Hepatocyte (in vitro differentiated cells): Measurements from ENCODE around the gene NXNL1. TPM values are rescaled to one million over a fixed set of nuclear protein-coding genes. Genes with fewer than 3 reads are reported as not detected.

Source experiments
- DNase-seq: peaks from one replicate; pipeline ENCODE4 v3.0.0-alpha.2; 2016; ENCODE audit warnings: low spot score
- H2AFZ ChIP-seq: fragments of 200-600 bp; sonication (generic); 2 replicates; pipeline ENCODE4 v1.6.0; 2016; ENCODE audit warnings: antibody characterized with exemption, mild to moderate bottlenecking
- H3K27ac ChIP-seq: fragments of 200-600 bp; sonication (generic); 2 replicates; pipeline ENCODE4 v1.5.1; 2016; ENCODE audit warnings: mild to moderate bottlenecking
- H3K27me3 ChIP-seq: fragments of 200-600 bp; sonication (generic); 2 replicates; pipeline ENCODE4 v1.6.1; 2016
- H3K36me3 ChIP-seq: fragments of 200-600 bp; sonication (generic); replicated peaks from 2 replicates; pipeline ENCODE4 v1.5.1; 2016; ENCODE audit warnings: low read depth; ENCODE audit not compliant: insufficient read depth
- H3K4me1 ChIP-seq: fragments of 200-600 bp; sonication (generic); 2 replicates; pipeline ENCODE4 v1.5.1; 2016; ENCODE audit warnings: mild to moderate bottlenecking, moderate library complexity; ENCODE audit not compliant: insufficient read depth
- H3K4me2 ChIP-seq: fragments of 200-600 bp; sonication (generic); 2 replicates; pipeline ENCODE4 v1.6.0; 2016
- H3K4me3 ChIP-seq: fragments of 200-600 bp; sonication (generic); 2 replicates; pipeline ENCODE4 v1.5.1; 2016; ENCODE audit warnings: mild to moderate bottlenecking
- H3K79me2 ChIP-seq: fragments of 200-600 bp; sonication (generic); 2 replicates; pipeline ENCODE4 v1.6.0; 2017; ENCODE audit warnings: mild to moderate bottlenecking
- H3K9me2 ChIP-seq: fragments of 200-600 bp; sonication (generic); replicated peaks from 2 replicates; pipeline ENCODE4 v1.6.0; 2017; ENCODE audit warnings: mild to moderate bottlenecking; ENCODE audit not compliant: insufficient read depth
- H3K9me3 ChIP-seq: fragments of 200-600 bp; sonication (generic); 2 replicates; pipeline ENCODE4 v1.5.1; 2016; ENCODE audit warnings: low read depth, mild to moderate bottlenecking
- H4K20me1 ChIP-seq: fragments of 200-600 bp; sonication (generic); 2 replicates; pipeline ENCODE4 v1.6.0; 2016; ENCODE audit warnings: mild to moderate bottlenecking; ENCODE audit not compliant: insufficient read depth, poor library complexity, severe bottlenecking
- CTCF ChIP-seq: fragments of 200-600 bp; sonication (generic); IDR thresholded peaks from 2 replicates; pipeline ENCODE4 v1.5.1; 2016; ENCODE audit warnings: antibody characterized with exemption, mild to moderate bottlenecking; ENCODE audit not compliant: poor library complexity
- EZH2 ChIP-seq: fragments of 200-600 bp; sonication (generic); IDR thresholded peaks from 2 replicates; pipeline ENCODE4 v1.6.1; 2016; ENCODE audit warnings: antibody characterized with exemption, mild to moderate bottlenecking, borderline replicate concordance
- EZH2phosphoT487 ChIP-seq: fragments of 200-600 bp; sonication (generic); IDR thresholded peaks from one replicate; pipeline ENCODE4 v1.6.1; 2018; ENCODE audit warnings: antibody characterized with exemption, mild to moderate bottlenecking, low read depth, moderate library complexity; ENCODE audit not compliant: unreplicated experiment, severe bottlenecking
- WGBS: methylation state at CpG from one replicate; pipeline ENCODE4 v1.1.6; 2016; ENCODE audit warnings: low lambda C conversion rate; ENCODE audit errors: missing lambda C conversion rate; 5-methylcytosine and 5-hydroxymethylcytosine counted together
- polyA plus RNA-seq: library from polyadenylated mRNA; unstranded; fragments of >200 nt; fragmentation: Nextera tagmentation; extraction: Ambion mirVana; gene quantifications from 2 replicates; pipeline ENCODE4 v1.2.1, GENCODE V29; 2016
- total RNA-seq: library from RNA; depleted of rRNA; stranded (reverse); fragments of >200 nt; gene quantifications from 2 replicates; pipeline ENCODE4 v1.2.3, GENCODE V29; 2014

Gene NXNL1
- total and polyA plus RNA-seq, 2 experiments from 2014 or later = not detected

- H3K9me2 ChIP-seq = no peaks in the 10 kb centered on the region
- peaks cover 6% of the 10 kb centered on the region for H3K4me1 ChIP-seq
- H3K4me2 ChIP-seq = no peak overlapping the region
- WGBS = 95% methylated on average over 20 of the region's 20 CpGs
- no peak overlapping the region for H3K4me3 ChIP-seq
- no peaks in the 10 kb centered on the region for H3K36me3 ChIP-seq
- H4K20me1 ChIP-seq = no peaks in the 10 kb centered on the region
- no peaks in the 10 kb centered on the region for H3K27me3 ChIP-seq
- no peaks in the 10 kb centered on the region for H3K9me3 ChIP-seq
- TF ChIP-seq EZH2 = no peak
- no peak for TF ChIP-seq EZH2phosphoT487
- no peak for TF ChIP-seq CTCF
- H3K27ac ChIP-seq = no peak overlapping the region
- H3K79me2 ChIP-seq = peaks cover 2% of the 10 kb centered on the region
- no peak for DNase-seq
- H2AFZ ChIP-seq = no peak overlapping the region
Measured at GRCh38 chr19:17423429-17424208, 37.1 kb downstream of the NXNL1 start.

- Histone ChIP-seq H3K4me2 (no peak overlapping the region), H3K36me3 (no peaks in the 10 kb centered on the region), H3K27me3 (no peaks in the 10 kb centered on the region), H4K20me1 (no peaks in the 10 kb centered on the region), H3K27ac (no peak overlapping the region), H3K79me2 (peaks cover 2% of the 10 kb centered on the region), H3K9me2 (no peaks in the 10 kb centered on the region), H2AFZ (no peak overlapping the region), H3K4me3 (no peak overlapping the region), H3K9me3 (no peaks in the 10 kb centered on the region), H3K4me1 (peaks cover 6% of the 10 kb centered on the region)
- DNase-seq = no peak
- TF ChIP-seq EZH2 (no peak), EZH2phosphoT487 (no peak), CTCF (no peak)
- 96% methylated on average over 4 of the region's 4 CpGs for WGBS
Measured at GRCh38 chr19:17421942-17422341, 38.8 kb downstream of the NXNL1 start.

- peak; percentile 46 for DNase-seq
- Histone ChIP-seq H3K27ac (no peak overlapping the region), H3K4me2 (peak overlapping the region; percentile 95), H3K9me2 (no peaks in the 10 kb centered on the region), H3K36me3 (no peaks in the 10 kb centered on the region), H3K27me3 (no peaks in the 10 kb centered on the region), H4K20me1 (no peaks in the 10 kb centered on the region), H2AFZ (peak overlapping the region; percentile 80), H3K4me1 (peaks cover 7% of the 10 kb centered on the region), H3K79me2 (peaks cover 2% of the 10 kb centered on the region), H3K9me3 (no peaks in the 10 kb centered on the region), H3K4me3 (peak overlapping the region; percentile 65)
- peak; percentile 23 for TF ChIP-seq CTCF
- TF ChIP-seq EZH2phosphoT487 = no peak
- WGBS = 12% methylated on average over 21 of the region's 25 CpGs
Measured at GRCh38 chr19:17420475-17420924, 40.2 kb downstream of the NXNL1 start.
